H1 (cell line): ENCODE results near the gene ANO2.

Source experiments
- BCL11A ChIP-seq, 2 experiments: IDR thresholded peaks; one replicate each; pipeline ENCODE4 v1.6.1; 2011; ENCODE audit warnings: low read depth in 2 of 2, low read length in 2 of 2, mild to moderate bottlenecking in 2 of 2
- HDAC6 ChIP-seq: IDR thresholded peaks from one replicate; pipeline ENCODE4 v1.7.1; 2012; ENCODE audit warnings: low read depth, mild to moderate bottlenecking, inconsistent platforms, low read length, moderate library complexity
- POLR2A ChIP-seq, 2 experiments: IDR thresholded peaks; 1 replicate in 1 of 2; 2 replicates in 1 of 2; pipeline ENCODE4 v1.6.1; 2011; ENCODE audit warnings: low read depth in 2 of 2, low read length in 2 of 2, mild to moderate bottlenecking in 2 of 2; ENCODE audit errors: control extremely low read depth in 1 of 2
- RFX5 ChIP-seq: IDR thresholded peaks from 2 replicates; pipeline ENCODE4 v1.6.1; 2011; ENCODE audit warnings: low read depth, low read length, improper control_type of control experiment, borderline replicate concordance
- TF ChIP-seq, protein P1 (sequence below): IDR thresholded peaks from 2 replicates; pipeline ENCODE4 v1.6.1; 2012; ENCODE audit warnings: inconsistent platforms
- TF ChIP-seq, protein P2 (sequence below), 3 experiments: IDR thresholded peaks; 1 replicate in 2 of 3; 2 replicates in 1 of 3; pipeline versions ENCODE4 v1.5.1 to v1.6.1; 2011; ENCODE audit warnings: low read length in 3 of 3, mild to moderate bottlenecking in 3 of 3, inconsistent platforms in 2 of 3, low read depth in 1 of 3, moderate library complexity in 1 of 3; ENCODE audit not compliant: insufficient read depth in 1 of 3; ENCODE audit errors: control extremely low read depth in 1 of 3

DNA sequence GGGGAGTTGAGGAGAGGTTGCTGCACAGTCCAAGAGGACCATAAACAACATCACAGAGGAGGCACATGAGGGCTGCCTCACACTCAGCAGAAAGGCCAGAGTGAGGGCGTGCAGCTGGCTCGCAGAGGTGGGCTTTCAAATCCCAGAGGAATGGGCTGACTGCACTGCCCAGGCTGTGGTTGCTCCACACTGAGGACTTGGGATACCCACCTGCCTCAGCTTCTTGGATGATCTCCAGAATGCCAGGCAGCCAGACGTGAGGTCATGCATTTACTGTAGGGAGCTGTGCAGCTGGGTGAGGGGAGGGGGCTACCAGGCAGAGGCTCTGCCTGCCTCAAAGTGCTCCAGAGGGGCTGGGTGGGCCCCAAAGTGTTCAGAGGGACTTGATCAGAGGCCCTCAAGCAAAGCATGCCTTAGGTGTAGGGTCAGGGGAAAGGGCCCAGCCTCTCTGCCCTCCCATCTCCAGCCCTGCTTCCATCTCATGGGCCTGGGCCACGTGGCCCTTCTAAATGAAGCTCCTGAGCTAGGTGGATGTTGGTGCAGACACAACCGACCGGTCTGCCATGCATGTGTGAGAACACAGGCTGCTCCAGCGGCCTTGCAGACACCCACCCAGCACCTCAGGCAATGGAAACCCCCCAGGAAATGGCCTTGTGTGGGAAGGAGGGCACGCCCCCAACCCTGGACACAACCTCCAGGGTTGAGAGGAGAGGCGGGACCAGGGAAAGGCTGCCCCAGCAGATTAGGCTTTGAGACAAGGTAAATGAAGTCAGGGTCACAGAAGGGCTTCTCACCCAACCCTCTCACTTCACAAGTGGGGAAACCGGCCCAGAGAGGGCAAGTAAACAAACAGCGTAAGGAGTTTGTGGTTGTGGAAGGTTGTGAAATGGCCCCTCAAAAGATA lies 422.4 kb downstream of the ANO2 start:
- TF ChIP-seq POLR2A (IDR thresholded peaks at IDR 0.05; ENCODE audit: control extremely low read depth in 1 of 2, low read depth in 2 of 2, low read length in 2 of 2) (no peak), HDAC6 (no peak), BCL11A (IDR thresholded peaks at IDR 0.05; ENCODE audit: low read depth in 2 of 2, low read length in 2 of 2) (no peak), RFX5 (no peak)
- TF ChIP-seq, protein P1, sequence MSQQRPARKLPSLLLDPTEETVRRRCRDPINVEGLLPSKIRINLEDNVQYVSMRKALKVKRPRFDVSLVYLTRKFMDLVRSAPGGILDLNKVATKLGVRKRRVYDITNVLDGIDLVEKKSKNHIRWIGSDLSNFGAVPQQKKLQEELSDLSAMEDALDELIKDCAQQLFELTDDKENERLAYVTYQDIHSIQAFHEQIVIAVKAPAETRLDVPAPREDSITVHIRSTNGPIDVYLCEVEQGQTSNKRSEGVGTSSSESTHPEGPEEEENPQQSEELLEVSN, result no peak
- TF ChIP-seq, protein P2, sequence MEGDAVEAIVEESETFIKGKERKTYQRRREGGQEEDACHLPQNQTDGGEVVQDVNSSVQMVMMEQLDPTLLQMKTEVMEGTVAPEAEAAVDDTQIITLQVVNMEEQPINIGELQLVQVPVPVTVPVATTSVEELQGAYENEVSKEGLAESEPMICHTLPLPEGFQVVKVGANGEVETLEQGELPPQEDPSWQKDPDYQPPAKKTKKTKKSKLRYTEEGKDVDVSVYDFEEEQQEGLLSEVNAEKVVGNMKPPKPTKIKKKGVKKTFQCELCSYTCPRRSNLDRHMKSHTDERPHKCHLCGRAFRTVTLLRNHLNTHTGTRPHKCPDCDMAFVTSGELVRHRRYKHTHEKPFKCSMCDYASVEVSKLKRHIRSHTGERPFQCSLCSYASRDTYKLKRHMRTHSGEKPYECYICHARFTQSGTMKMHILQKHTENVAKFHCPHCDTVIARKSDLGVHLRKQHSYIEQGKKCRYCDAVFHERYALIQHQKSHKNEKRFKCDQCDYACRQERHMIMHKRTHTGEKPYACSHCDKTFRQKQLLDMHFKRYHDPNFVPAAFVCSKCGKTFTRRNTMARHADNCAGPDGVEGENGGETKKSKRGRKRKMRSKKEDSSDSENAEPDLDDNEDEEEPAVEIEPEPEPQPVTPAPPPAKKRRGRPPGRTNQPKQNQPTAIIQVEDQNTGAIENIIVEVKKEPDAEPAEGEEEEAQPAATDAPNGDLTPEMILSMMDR (IDR thresholded peaks at IDR 0.05; ENCODE audit: control extremely low read depth in 1 of 3, insufficient read depth in 1 of 3, low read depth in 1 of 3, low read length in 3 of 3), result no peak
